Vagina (tissue), 2 donors: ENCODE data around the gene EML4. TPM values are rescaled to one million over a fixed set of nuclear protein-coding genes. Genes with fewer than 3 reads are reported as not detected.

ENCODE experiments used
- DNase-seq, 2 donors: peaks; one replicate each; pipeline ENCODE4 v3.0.0-alpha.2; 2017; ENCODE audit errors: extremely low spot score in 2 of 2
- H3K27ac ChIP-seq: fragments of 200-600 bp; sonication (generic); one replicate; pipeline ENCODE4 v1.5.1; 2019
- H3K27me3 ChIP-seq: fragments of 200-600 bp; sonication (generic); one replicate; pipeline ENCODE4 v1.5.1; 2019
- H3K36me3 ChIP-seq, 2 donors: fragments of 200-600 bp; sonication (generic); one replicate each; pipeline ENCODE4 v1.5.1; 2017 to 2019
- H3K4me1 ChIP-seq: fragments of 200-600 bp; sonication (generic); one replicate; pipeline ENCODE4 v1.5.1; 2019
- H3K4me3 ChIP-seq, 2 donors: fragments of 200-600 bp; sonication (generic); 1 replicate in 1 of 2; 2 replicates in 1 of 2; pipeline ENCODE4 v1.5.1; 2016 to 2019
- H3K9me3 ChIP-seq: fragments of 200-600 bp; sonication (generic); one replicate; pipeline ENCODE4 v1.5.1; 2019
- CTCF ChIP-seq, 3 experiments: fragments of 450-650 bp in 2 of 3; fragments of 200-600 bp in 1 of 3; sonication (generic) in 1 of 3; IDR thresholded peaks; one replicate each; pipeline ENCODE4 v1.5.1; 2017 to 2019; ENCODE audit warnings: antibody characterized with exemption in 3 of 3, mild to moderate bottlenecking in 2 of 3, moderate library complexity in 2 of 3
- POLR2A ChIP-seq, 2 donors: fragments of 450-650 bp; IDR thresholded peaks; one replicate each; pipeline ENCODE4 v1.6.1; 2017; ENCODE audit warnings: antibody characterized with exemption in 2 of 2, mild to moderate bottlenecking in 2 of 2, moderate library complexity in 2 of 2
- POLR2AphosphoS5 ChIP-seq, 2 donors: sonication (generic); formaldehyde crosslinking; IDR thresholded peaks; one replicate each; pipeline ENCODE4 v1.9.0; 2017; ENCODE audit warnings: antibody characterized with exemption in 2 of 2, mild to moderate bottlenecking in 2 of 2, low read depth in 1 of 2; ENCODE audit not compliant: insufficient read depth in 1 of 2
- intact Hi-C: fragments of 100-400 bp; cut with DNase I; formaldehyde crosslinking; loops from one replicate; pipeline ENCODE4 v1.15.1; 2023
- total RNA-seq: library from RNA; depleted of rRNA; stranded (reverse); fragments of >200 nt; gene quantifications from one replicate; pipeline ENCODE4 v1.2.3, GENCODE V29; 2016

Gene EML4
- total RNA-seq, 1 donor from 2014 or later = 26.0 TPM

GRCh38 chr2:42317486-42317885, 148.3 kb downstream of the EML4 start:
- intact Hi-C loops = no loop called here
- Histone ChIP-seq H3K36me3 (peaks cover 0 to 12% of the 10 kb centered on the region in 2 donors), H3K4me1 (no peaks in the 10 kb centered on the region), H3K4me3 (no peak overlapping the region), H3K27me3 (no peaks in the 10 kb centered on the region), H3K27ac (no peak overlapping the region), H3K9me3 (no peaks in the 10 kb centered on the region)
- no peak for TF ChIP-seq POLR2A (IDR thresholded peaks at IDR 0.05)
- TF ChIP-seq CTCF (IDR thresholded peaks at IDR 0.05) = no peak
- no peak for TF ChIP-seq POLR2AphosphoS5 (IDR thresholded peaks at IDR 0.05; ENCODE audit: insufficient read depth in 1 of 2, low read depth in 1 of 2)
- no peak for DNase-seq

DNA sequence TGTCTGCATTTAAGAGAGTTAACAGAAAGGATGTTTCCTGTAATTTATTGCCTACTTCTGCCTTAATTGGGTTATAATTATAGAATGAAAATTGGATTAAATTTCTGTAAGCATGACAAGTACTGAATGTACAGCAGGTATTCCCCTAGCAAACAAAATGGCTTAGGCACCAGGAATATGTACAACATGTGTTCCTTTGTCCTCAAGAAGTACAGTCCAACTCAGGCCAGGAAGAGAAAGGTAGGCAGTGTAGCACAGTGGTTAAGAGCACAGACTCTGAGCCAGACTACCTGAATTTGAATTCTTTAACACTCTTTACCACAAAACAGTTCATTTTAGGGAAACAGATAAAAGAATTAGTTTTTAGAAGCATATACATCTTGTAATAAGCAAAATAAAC, 148.8 kb downstream of the EML4 start:
- H3K27ac ChIP-seq = no peak overlapping the region
- no peaks in the 10 kb centered on the region for H3K27me3 ChIP-seq
- no peak for TF ChIP-seq POLR2AphosphoS5 (IDR thresholded peaks at IDR 0.05; ENCODE audit: insufficient read depth in 1 of 2, low read depth in 1 of 2)
- no peak for TF ChIP-seq POLR2A (IDR thresholded peaks at IDR 0.05)
- TF ChIP-seq CTCF (IDR thresholded peaks at IDR 0.05) = no peak
- no peak overlapping the region for H3K4me3 ChIP-seq
- no peaks in the 10 kb centered on the region for H3K4me1 ChIP-seq
- H3K9me3 ChIP-seq = no peaks in the 10 kb centered on the region
- intact Hi-C loops = no loop called here
- peaks cover 0 to 12% of the 10 kb centered on the region in 2 donors for H3K36me3 ChIP-seq
- DNase-seq = no peak

- no peak for TF ChIP-seq CTCF (IDR thresholded peaks at IDR 0.05)
- no peak for TF ChIP-seq POLR2AphosphoS5 (IDR thresholded peaks at IDR 0.05; ENCODE audit: insufficient read depth in 1 of 2, low read depth in 1 of 2)
- TF ChIP-seq POLR2A (IDR thresholded peaks at IDR 0.05) = no peak
Observed at GRCh38 chr2:42319265-42319664, 150.1 kb downstream of the EML4 start.

GRCh38 chr2:42321452-42322064, 152.4 kb downstream of the EML4 start:
- Histone ChIP-seq H3K9me3 (no peaks in the 10 kb centered on the region), H3K4me1 (no peaks in the 10 kb centered on the region), H3K27me3 (no peaks in the 10 kb centered on the region), H3K27ac (no peak overlapping the region), H3K36me3 (peaks cover 0 to under 1% of the 10 kb centered on the region in 2 donors), H3K4me3 (no peak overlapping the region)
- TF ChIP-seq CTCF (IDR thresholded peaks at IDR 0.05) = no peak
- no peak for TF ChIP-seq POLR2A (IDR thresholded peaks at IDR 0.05)
- intact Hi-C loops = no loop called here
- no peak for DNase-seq

More at GRCh38 chr2:42319265-42319664, 150.1 kb downstream of the EML4 start:
- intact Hi-C loops = no loop called here
- Histone ChIP-seq H3K36me3 (peaks cover 0 to 12% of the 10 kb centered on the region in 2 donors), H3K4me1 (no peaks in the 10 kb centered on the region), H3K9me3 (no peaks in the 10 kb centered on the region), H3K27me3 (no peaks in the 10 kb centered on the region), H3K27ac (no peak overlapping the region), H3K4me3 (no peak overlapping the region)
- DNase-seq = no peak

GRCh38 chr2:42324244-42324643, 155.1 kb downstream of the EML4 start:
- intact Hi-C loops = no loop called here
- H3K36me3 ChIP-seq = no peaks in the 10 kb centered on the region

More at GRCh38 chr2:42324244-42324643, 155.1 kb downstream of the EML4 start:
- DNase-seq = no peak
- Histone ChIP-seq H3K4me1 (no peaks in the 10 kb centered on the region), H3K9me3 (no peaks in the 10 kb centered on the region), H3K4me3 (no peak overlapping the region), H3K27me3 (no peaks in the 10 kb centered on the region), H3K27ac (no peak overlapping the region)
- TF ChIP-seq POLR2A (IDR thresholded peaks at IDR 0.05) (no peak), CTCF (IDR thresholded peaks at IDR 0.05) (no peak), POLR2AphosphoS5 (IDR thresholded peaks at IDR 0.05; ENCODE audit: insufficient read depth in 1 of 2, low read depth in 1 of 2) (no peak)
